NT2/D1 (cell line): Measurements from ENCODE around the gene SLC2A8.

ENCODE experiments used
- YY1 ChIP-seq: IDR thresholded peaks from 2 replicates; pipeline ENCODE4 v1.6.1; 2011; ENCODE audit not compliant: insufficient read length, insufficient read depth
- ZNF274 ChIP-seq: IDR thresholded peaks from 2 replicates; pipeline ENCODE4 v1.6.1; 2011; ENCODE audit warnings: mild to moderate bottlenecking, low read depth, low read length

- TF ChIP-seq ZNF274 (no peak), YY1 (no peak)
Observed at GRCh38 chr9:127368852-127369402, 28.0 kb upstream of the SLC2A8 start.
